Ovary (tissue), 9 donors: ENCODE measurements around the gene RUNX1. TPM values are rescaled to one million over a fixed set of nuclear protein-coding genes. Genes with fewer than 3 reads are reported as not detected.

Source experiments
- DNase-seq, 5 donors: peaks; one replicate each; pipeline ENCODE4 v3.0.0-alpha.2; 2019 to 2020
- H3K27ac ChIP-seq, 2 donors: fragments of 200-600 bp; one replicate each; pipeline versions ENCODE4 v1.5.1 to v1.8.0; 2019 to 2022
- H3K27me3 ChIP-seq: fragments of 200-600 bp; one replicate; pipeline ENCODE4 v1.8.0; 2022
- H3K36me3 ChIP-seq: fragments of 200-600 bp; sonication (generic); one replicate; pipeline ENCODE4 v1.5.1; 2019
- H3K4me1 ChIP-seq: one replicate; pipeline ENCODE4 v1.8.1; 2013; ENCODE audit warnings: mild to moderate bottlenecking, moderate library complexity; ENCODE audit not compliant: insufficient read depth
- H3K4me3 ChIP-seq: fragments of 200-600 bp; sonication (generic); one replicate; pipeline ENCODE4 v1.5.1; 2017
- H3K9me3 ChIP-seq, 2 donors: fragments of 200-600 bp in 1 of 2; sonication (generic) in 1 of 2; one replicate each; pipeline versions ENCODE4 v1.5.1 to v1.8.1; 2013 to 2019; ENCODE audit warnings: mild to moderate bottlenecking in 1 of 2, moderate library complexity in 1 of 2
- CTCF ChIP-seq, 3 donors: fragments of 450-650 bp in 2 of 3; fragments of 200-600 bp in 1 of 3; IDR thresholded peaks; one replicate each; pipeline versions ENCODE4 v1.5.1 to v1.8.0; 2016 to 2022; ENCODE audit warnings: antibody characterized with exemption in 3 of 3, mild to moderate bottlenecking in 1 of 3
- EP300 ChIP-seq: sonication (generic); formaldehyde crosslinking; IDR thresholded peaks from one replicate; pipeline ENCODE4 v1.6.1; 2017; ENCODE audit warnings: antibody characterized with exemption
- POLR2A ChIP-seq: fragments of 450-650 bp; IDR thresholded peaks from one replicate; pipeline ENCODE4 v1.6.1; 2017; ENCODE audit warnings: antibody characterized with exemption, mild to moderate bottlenecking, moderate library complexity
- WGBS, 3 donors: extraction: QIAGEN DNeasy Blood & Tissue Kit in 1 of 3; methylation state at CpG; one replicate each; pipeline versions ENCODE4 v1.1.5 to v1.1.7; 2013 to 2017; 5-methylcytosine and 5-hydroxymethylcytosine counted together
- intact Hi-C, 4 donors: fragments of 100-400 bp; cut with DNase I; formaldehyde crosslinking; loops; one replicate each; pipeline versions ENCODE4 v1.11.0 to v1.15.1; 2022 to 2023
- polyA plus RNA-seq, 2 donors: library from polyadenylated mRNA; stranded (reverse); fragments of 200-250 nt in 1 of 2; fragments of 350-450 nt in 1 of 2; fragmentation: Illumina TruSeq in 1 of 2; extraction: RNeasy Lipid Tissue Mini Kit (QIAGEN cat#74804) in 1 of 2; gene quantifications; one replicate each; pipeline ENCODE4 v1.2.3, GENCODE V29; 2013 to 2014
- total RNA-seq, 7 donors: library from RNA; depleted of rRNA in 2 of 7; stranded (reverse); fragments of >200 nt in 2 of 7; fragmentation: NEBNext Ultra II Directional in 3 of 7; extraction: Animal tissue kit (Norgen Biotek cat#: 25700) in 3 of 7; gene quantifications; one replicate each; pipeline versions ENCODE4 v1.1.0 to v1.2.4, GENCODE V29; 2016 to 2023
- donor health status: DM: no; HTN: no; CAD: no; lungs with moderate emphysema.
- donor health status: DM: no; HTN: no; CAD: no.
- donor health status: Bipolar disorder and iron deficiency.
- donor health status: DM: yes; HTN: yes; CAD: no.
- donor health status: DM: no; HTN: no; CAD: no.
- donor health status: DM: yes; HTN: yes; CAD: no.

The RUNX1 gene
- total and polyA plus RNA-seq, 9 donors: 6.0 to 27.4 (median 17.8) TPM

GRCh38 chr21:34748862-34749261, 300.2 kb downstream of the RUNX1 start:
- Histone ChIP-seq H3K4me3 (no peak overlapping the region), H3K27ac (no peak overlapping the region), H3K9me3 (no peaks in the 10 kb centered on the region), H3K36me3 (no peaks in the 10 kb centered on the region), H3K4me1 (no peaks in the 10 kb centered on the region), H3K27me3 (peaks cover 2% of the 10 kb centered on the region)
- intact Hi-C loops: loop anchor here in 3 of 4 donors (5.0 to 10.0 kb wide), 6 partner anchors 136 to 1278 kb away; no protein-coding TSS in a partner anchor
- TF ChIP-seq CTCF (IDR thresholded peaks at IDR 0.05) (no peak), POLR2A (no peak), EP300 (no peak)
- no peak for DNase-seq
- 73 to 82% (median 78%) methylated on average over 3 of the region's 3 CpGs for WGBS, 3 donors

- no peak overlapping the region for H3K27ac ChIP-seq
- 52 to 57% (median 55%) methylated on average over 21 of the region's 21 CpGs for WGBS, 3 donors
- H3K4me1 ChIP-seq: no peaks in the 10 kb centered on the region
- TF ChIP-seq POLR2A (no peak), CTCF (IDR thresholded peaks at IDR 0.05) (peak; percentile 66 to 87 (median 82))
- no peaks in the 10 kb centered on the region for H3K36me3 ChIP-seq
- intact Hi-C loops: loop anchor here in 3 of 4 donors (5.0 to 10.0 kb wide), 6 partner anchors 139 to 1282 kb away; no protein-coding TSS in a partner anchor
- peaks cover 2% of the 10 kb centered on the region for H3K27me3 ChIP-seq
- DNase-seq: peak; percentile 53 to 70 (median 65)
- H3K9me3 ChIP-seq: no peaks in the 10 kb centered on the region
- no peak overlapping the region for H3K4me3 ChIP-seq
These were observed 303.4 kb downstream of the RUNX1 start for GRCh38 chr21:34745557-34746255.

- Histone ChIP-seq H3K27ac (no peak overlapping the region), H3K4me1 (no peaks in the 10 kb centered on the region), H3K9me3 (no peaks in the 10 kb centered on the region), H3K27me3 (no peaks in the 10 kb centered on the region), H3K36me3 (no peaks in the 10 kb centered on the region), H3K4me3 (no peak overlapping the region)
- intact Hi-C loops: loop anchor here in 3 of 4 donors (5.0 to 10.0 kb wide), 6 partner anchors 140 to 1282 kb away; no protein-coding TSS in a partner anchor
- no peak for TF ChIP-seq POLR2A
- TF ChIP-seq EP300: no peak
- no peak for TF ChIP-seq CTCF (IDR thresholded peaks at IDR 0.05)
- 21 to 34% (median 26%) methylated on average over 3 of the region's 3 CpGs for WGBS, 3 donors
- DNase-seq: no peak
These were observed 304.3 kb downstream of the RUNX1 start for GRCh38 chr21:34744801-34745200.

GRCh38 chr21:34743831-34744230, 305.3 kb downstream of the RUNX1 start:
- intact Hi-C loops: loop anchor here in 3 of 4 donors (10.0 kb wide), 4 partner anchors 141 to 1281 kb away; no protein-coding TSS in a partner anchor
- H3K27ac ChIP-seq: no peak overlapping the region
- DNase-seq: no peak

More at GRCh38 chr21:34743831-34744230, 305.3 kb downstream of the RUNX1 start:
- TF ChIP-seq CTCF (IDR thresholded peaks at IDR 0.05): no peak
- no peak for TF ChIP-seq EP300
- no peaks in the 10 kb centered on the region for H3K36me3 ChIP-seq
- no peaks in the 10 kb centered on the region for H3K9me3 ChIP-seq
- no peaks in the 10 kb centered on the region for H3K27me3 ChIP-seq
- H3K4me3 ChIP-seq: no peak overlapping the region
- no peaks in the 10 kb centered on the region for H3K4me1 ChIP-seq
- 50 to 59% (median 51%) methylated on average over 9 of the region's 9 CpGs for WGBS, 3 donors
